H1 (cell line): ENCODE measurements around the gene GRK3. TPM values are rescaled to one million over a fixed set of nuclear protein-coding genes. Genes with fewer than 3 reads are reported as not detected.

Experiments
- CTCF ChIA-PET: fragments of 300-600 bp; sonication (Branson Sonifier 250); formaldehyde crosslinking; loops from one replicate; lab custom pipeline; 2021; ENCODE audit not compliant: partially characterized antibody; lab: Charles Lee
- POLR2A ChIA-PET: fragments of 300-600 bp; sonication (Branson Sonifier 250); formaldehyde crosslinking; loops from one replicate; lab custom pipeline; 2021; ENCODE audit warnings: inconsistent platforms; ENCODE audit not compliant: partially characterized antibody; lab: Charles Lee
- DNase-seq, 2 experiments: peaks; one replicate each; pipeline versions ENCODE4 v3.0.0 to v3.0.0-alpha.2; 2010 to 2022; ENCODE audit warnings: low spot score in 2 of 2, low read depth in 1 of 2, mixed read lengths in 1 of 2
- FAIRE-seq: peaks from 2 replicates; lab custom pipeline; 2011; peaks lifted over from hg19 to GRCh38; lab: Jason Lieb, UNC
- H2AFZ ChIP-seq: 2 replicates; pipeline ENCODE4 v1.8.1; 2012; ENCODE audit warnings: low read length, inconsistent platforms
- H2AK5ac ChIP-seq: 2 replicates; pipeline ENCODE4 v1.6.1; 2013; ENCODE audit warnings: low read depth, low read length
- H2BK120ac ChIP-seq: replicated peaks from 2 replicates; pipeline ENCODE3; 2013; ENCODE audit warnings: low read depth, low read length, inconsistent platforms
- H2BK12ac ChIP-seq: 2 replicates; pipeline ENCODE4 v1.6.1; 2013; ENCODE audit warnings: low read depth, low read length
- H2BK15ac ChIP-seq: 2 replicates; pipeline ENCODE4 v1.6.1; 2013; ENCODE audit warnings: low read length
- H2BK20ac ChIP-seq: 2 replicates; pipeline ENCODE4 v1.6.1; 2013; ENCODE audit warnings: low read length
- H2BK5ac ChIP-seq: 2 replicates; pipeline ENCODE4 v1.6.1; 2013; ENCODE audit warnings: low read depth, low read length
- H3K14ac ChIP-seq: 2 replicates; pipeline ENCODE4 v1.6.1; 2013; ENCODE audit warnings: inconsistent platforms; ENCODE audit not compliant: insufficient read length
- H3K18ac ChIP-seq: 2 replicates; pipeline ENCODE4 v1.6.1; 2013; ENCODE audit warnings: low read length; ENCODE audit errors: extremely low read depth
- H3K23ac ChIP-seq: 2 replicates; pipeline ENCODE4 v1.6.1; 2013; ENCODE audit warnings: inconsistent platforms; ENCODE audit not compliant: insufficient read length
- H3K23me2 ChIP-seq: 2 replicates; pipeline ENCODE4 v1.6.1; 2013; ENCODE audit warnings: low read depth, low read length
- H3K27ac ChIP-seq: 2 replicates; pipeline ENCODE4 v1.6.1; 2011; ENCODE audit warnings: low read depth, low read length, inconsistent platforms
- H3K27me3 ChIP-seq, 4 experiments: replicated peaks in 1 of 4; 1 replicate in 1 of 4; 2 replicates in 3 of 4; pipeline versions ENCODE4 v1.6.1 to v1.8.1; 2011 to 2013; ENCODE audit warnings: low read length in 3 of 4, mild to moderate bottlenecking in 3 of 4, inconsistent platforms in 2 of 4, mixed read lengths in 2 of 4, moderate library complexity in 1 of 4; ENCODE audit not compliant: control insufficient read depth in 3 of 4, insufficient read depth in 3 of 4; ENCODE audit errors: extremely low read depth in 1 of 4
- H3K36me3 ChIP-seq, 4 experiments: 2 replicates each; pipeline versions ENCODE4 v1.6.1 to v1.8.1; 2011 to 2013; ENCODE audit warnings: mild to moderate bottlenecking in 4 of 4, low read length in 3 of 4, moderate library complexity in 2 of 4, control low read depth in 1 of 4, inconsistent platforms in 1 of 4; ENCODE audit not compliant: insufficient read depth in 4 of 4, control insufficient read depth in 2 of 4
- H3K4ac ChIP-seq: replicated peaks from 2 replicates; pipeline ENCODE3; 2013; ENCODE audit warnings: low read length, low read depth, mixed read lengths, inconsistent platforms; ENCODE audit not compliant: insufficient read length
- H3K4me1 ChIP-seq, 4 experiments: replicated peaks in 1 of 4; 1 replicate in 1 of 4; 2 replicates in 3 of 4; pipeline versions ENCODE4 v1.6.1 to v1.8.1; 2011 to 2013; ENCODE audit warnings: low read length in 3 of 4, inconsistent platforms in 2 of 4, mixed read lengths in 1 of 4; ENCODE audit not compliant: insufficient read depth in 4 of 4, control insufficient read depth in 3 of 4
- H3K4me2 ChIP-seq, 2 experiments: 2 replicates each; pipeline versions ENCODE4 v1.6.1 to v1.8.1; 2011 to 2013; ENCODE audit warnings: low read depth in 2 of 2, low read length in 2 of 2, control low read depth in 1 of 2, inconsistent platforms in 1 of 2, mild to moderate bottlenecking in 1 of 2; ENCODE audit not compliant: insufficient read depth in 1 of 2
- H3K4me3 ChIP-seq, 4 experiments: fragments of 200-600, 300-600 bp in 1 of 4; sonication (generic), shearing (Covaris generic), sonication (Bioruptor Twin) in 1 of 4; 2 replicates each; pipeline versions ENCODE4 v1.5.1 to v1.8.1; 2011 to 2016; ENCODE audit warnings: low read length in 4 of 4, low read depth in 3 of 4, control low read depth in 2 of 4, inconsistent platforms in 2 of 4, mild to moderate bottlenecking in 2 of 4, mixed read lengths in 1 of 4, moderate library complexity in 1 of 4; ENCODE audit not compliant: insufficient read depth in 2 of 4; ENCODE audit errors: extremely low read depth in 1 of 4
- H3K56ac ChIP-seq: replicated peaks from 2 replicates; pipeline ENCODE3; 2013; ENCODE audit warnings: low read depth, mild to moderate bottlenecking, mixed read lengths, low read length, inconsistent platforms; ENCODE audit not compliant: insufficient read length
- H3K79me1 ChIP-seq: 2 replicates; pipeline ENCODE4 v1.6.1; 2013; ENCODE audit warnings: low read depth, low read length, control low read depth
- H3K79me2 ChIP-seq, 2 experiments: 2 replicates each; pipeline versions ENCODE4 v1.6.1 to v1.8.1; 2012 to 2013; ENCODE audit warnings: low read length in 2 of 2, mild to moderate bottlenecking in 2 of 2, inconsistent platforms in 1 of 2; ENCODE audit not compliant: insufficient read depth in 2 of 2, control insufficient read depth in 1 of 2
- H3K9ac ChIP-seq, 4 experiments: replicated peaks in 1 of 4; 1 replicate in 1 of 4; 2 replicates in 3 of 4; pipeline versions ENCODE4 v1.6.1 to v1.8.1; 2011 to 2013; ENCODE audit warnings: low read depth in 3 of 4, low read length in 3 of 4, control low read depth in 2 of 4, mild to moderate bottlenecking in 2 of 4, moderate library complexity in 2 of 4, inconsistent platforms in 1 of 4; ENCODE audit errors: extremely low read depth in 1 of 4
- H3K9me3 ChIP-seq, 2 experiments: 2 replicates each; pipeline versions ENCODE4 v1.6.1 to v1.8.1; 2012 to 2013; ENCODE audit warnings: mild to moderate bottlenecking in 2 of 2, moderate library complexity in 2 of 2, control low read depth in 1 of 2, inconsistent platforms in 1 of 2, low read depth in 1 of 2, low read length in 1 of 2, mixed read lengths in 1 of 2; ENCODE audit not compliant: insufficient read depth in 2 of 2
- H4K20me1 ChIP-seq, 2 experiments: replicated peaks in 1 of 2; 2 replicates each; pipeline versions ENCODE3 to v1.8.1; 2011 to 2013; ENCODE audit warnings: inconsistent platforms in 2 of 2, low read length in 2 of 2, mild to moderate bottlenecking in 1 of 2; ENCODE audit not compliant: insufficient read depth in 2 of 2, control insufficient read depth in 1 of 2
- H4K5ac ChIP-seq: 2 replicates; pipeline ENCODE4 v1.6.1; 2013; ENCODE audit warnings: low read length, low read depth, mixed read lengths, inconsistent platforms; ENCODE audit not compliant: insufficient read length
- H4K8ac ChIP-seq: 2 replicates; pipeline ENCODE4 v1.8.0; 2013; ENCODE audit warnings: mild to moderate bottlenecking, moderate library complexity, low read length, inconsistent platforms; ENCODE audit not compliant: insufficient read depth; ENCODE audit errors: extremely low read depth
- H4K91ac ChIP-seq: replicated peaks from 2 replicates; pipeline ENCODE3; 2013; ENCODE audit warnings: low read length, mixed read lengths, inconsistent platforms; ENCODE audit not compliant: insufficient read length
- BCL11A ChIP-seq, 2 experiments: IDR thresholded peaks; one replicate each; pipeline ENCODE4 v1.6.1; 2011; ENCODE audit warnings: low read depth in 2 of 2, low read length in 2 of 2, mild to moderate bottlenecking in 2 of 2
- BRCA1 ChIP-seq: IDR thresholded peaks from 2 replicates; pipeline ENCODE4 v1.6.1; 2012; ENCODE audit warnings: low read depth, low read length, improper control_type of control experiment
- CBX5 ChIP-seq: fragments of 300-800, 300-1000 bp; sonication (generic); IDR thresholded peaks from 2 replicates; pipeline ENCODE4 v1.7.1; 2016; ENCODE audit warnings: antibody characterized with exemption, low read length, low read depth
- CHD1 ChIP-seq: IDR thresholded peaks from 2 replicates; pipeline ENCODE4 v1.6.1; 2012; ENCODE audit warnings: low read depth, low read length, improper control_type of control experiment
- EP300 ChIP-seq, 2 experiments: IDR thresholded peaks; 1 replicate in 1 of 2; 2 replicates in 1 of 2; pipeline ENCODE4 v1.6.1; 2011 to 2012; ENCODE audit warnings: low read depth in 2 of 2, low read length in 2 of 2, mild to moderate bottlenecking in 2 of 2, borderline replicate concordance in 1 of 2, inconsistent platforms in 1 of 2, moderate library complexity in 1 of 2
- KDM1A ChIP-seq: fragments of 200-600, 300-600 bp; sonication (generic); IDR thresholded peaks from 2 replicates; pipeline ENCODE4 v1.7.1; 2016; ENCODE audit warnings: mild to moderate bottlenecking, low read length, borderline replicate concordance
- KDM5A ChIP-seq: fragments of 200-600 bp; IDR thresholded peaks from 2 replicates; pipeline ENCODE4 v1.7.1; 2012; ENCODE audit warnings: mild to moderate bottlenecking, low read length, inconsistent platforms, mixed read lengths
- RXRA ChIP-seq: IDR thresholded peaks from 2 replicates; pipeline ENCODE4 v1.6.1; 2011; ENCODE audit warnings: low read depth, mild to moderate bottlenecking, low read length, moderate library complexity; ENCODE audit not compliant: insufficient read depth
- SP2 ChIP-seq: IDR thresholded peaks from 2 replicates; pipeline ENCODE4 v1.6.1; 2012; ENCODE audit warnings: mild to moderate bottlenecking, low read length, inconsistent platforms
- SP4 ChIP-seq: IDR thresholded peaks from 2 replicates; pipeline ENCODE4 v1.6.1; 2012; ENCODE audit warnings: low read length, inconsistent platforms
- SUZ12 ChIP-seq: fragments of 200-600 bp; sonication (generic); IDR thresholded peaks from 2 replicates; pipeline ENCODE4 v1.6.1; 2012; ENCODE audit warnings: mild to moderate bottlenecking, inconsistent platforms, low read length, moderate library complexity, mixed read lengths
- WGBS, 2 experiments: shearing (Covaris generic) in 1 of 2; methylation state at CpG; one replicate each; pipeline versions ENCODE4 v1.1.6 to v1.1.7; 2013 to 2015; ENCODE audit warnings: low lambda C conversion rate in 2 of 2, mixed read lengths in 2 of 2, inconsistent platforms in 1 of 2, low coverage in 1 of 2, missing lambda C conversion rate in 1 of 2; ENCODE audit not compliant: insufficient replicate concordance in 2 of 2, insufficient coverage in 1 of 2, insufficient read length in 1 of 2; ENCODE audit errors: extremely low coverage in 1 of 2, missing lambda C conversion rate in 1 of 2; 5-methylcytosine and 5-hydroxymethylcytosine counted together
- polyA plus RNA-seq, 7 experiments: library from polyadenylated mRNA; depleted of rRNA in 3 of 7; stranded (reverse) in 5 of 7; unstranded in 2 of 7; fragments of >200 nt in 5 of 7; fragments of 200-250 nt in 2 of 7; gene quantifications; 1 replicate in 5 of 7; 2 replicates in 1 of 7; 4 replicates in 1 of 7; pipeline versions ENCODE4 v1.2.1 to v1.2.3, GENCODE V29; 2011 to 2013; ENCODE audit warnings: missing spikeins in 2 of 7, mixed read lengths in 2 of 7
- total RNA-seq: library from RNA; stranded (reverse); fragmentation: NEBNext Ultra II Directional; extraction: Animal tissue kit (Norgen Biotek cat#: 25700); gene quantifications from 2 replicates; pipeline ENCODE4 v1.2.1, GENCODE V29; 2021
- TF ChIP-seq, protein P1 (sequence below): IDR thresholded peaks from 2 replicates; pipeline ENCODE4 v1.6.1; 2011; ENCODE audit warnings: low read length, improper control_type of control experiment
- TF ChIP-seq, protein P2 (sequence below): IDR thresholded peaks from 2 replicates; pipeline ENCODE4 v1.6.1; 2011; ENCODE audit warnings: low read depth, mild to moderate bottlenecking, low read length; ENCODE audit not compliant: insufficient read depth

GRK3 gene
- total and polyA plus RNA-seq, 2 of the 8 experiments (the other 6 are each of a cell fraction or from before 2014, with no cell fraction given), result 7.5 to 35.3 TPM

DNA sequence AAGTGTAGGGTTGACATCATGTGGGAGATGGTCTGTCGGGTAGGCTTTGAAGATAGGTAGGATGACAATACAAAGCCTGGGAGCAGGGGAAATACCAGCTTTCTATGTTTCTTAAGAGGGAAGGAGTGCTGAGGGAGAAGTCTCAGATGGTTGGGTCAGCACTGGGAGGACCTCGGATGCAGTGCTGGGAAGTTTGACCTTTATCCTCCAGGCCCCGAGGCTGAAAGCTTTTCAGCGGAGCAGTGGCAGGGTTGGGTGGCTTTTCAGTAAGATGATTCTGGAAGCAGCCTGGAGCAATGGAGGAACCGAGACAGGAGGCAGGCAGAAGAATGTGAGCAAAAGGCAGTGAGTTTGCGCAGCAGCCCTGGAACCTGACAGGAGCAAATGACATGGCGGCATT, 134.0 kb downstream of the GRK3 start:
- Histone ChIP-seq H2BK5ac (no peak overlapping the region), H3K18ac (no peak overlapping the region), H3K36me3 (peaks cover 0 to 2% (median 0%) of the 10 kb centered on the region in 4 experiments; a peak in 2 of 8 replicates), H3K23me2 (no peaks in the 10 kb centered on the region; the same call in 1 of the 2 replicates), H2AFZ (no peak overlapping the region), H3K56ac (no peak overlapping the region), H2BK20ac (no peak overlapping the region), H3K9ac (no peak overlapping the region), H3K4ac (no peak overlapping the region), H2BK15ac (no peak overlapping the region), H3K4me1 (no peaks in the 10 kb centered on the region; a peak in 1 of 7 replicates), H3K4me3 (no peak overlapping the region), H4K91ac (no peak overlapping the region), H3K23ac (no peak overlapping the region), H2AK5ac (no peak overlapping the region), H3K79me2 (no peaks in the 10 kb centered on the region), H4K5ac (no peak overlapping the region), H4K20me1 (peaks cover 0 to 1% of the 10 kb centered on the region in 2 experiments), H3K14ac (no peak overlapping the region), H4K8ac (peak overlapping the region; percentile 45; the same call in 1 of the 2 replicates), H2BK12ac (no peak overlapping the region), H3K27ac (no peak overlapping the region), H3K27me3 (no peaks in the 10 kb centered on the region), H3K4me2 (no peak overlapping the region), H3K9me3 (no peaks in the 10 kb centered on the region), H3K79me1 (no peaks in the 10 kb centered on the region), H2BK120ac (no peak overlapping the region)
- CTCF ChIA-PET, result interaction anchor here (0.6 to 2.1 kb wide), 5 partner anchors 10 to 461 kb away, joined by 3 to 7 read pairs (median 3); no protein-coding TSS in a partner anchor
- no peak for DNase-seq
- no peak for FAIRE-seq
- TF ChIP-seq, protein P1, sequence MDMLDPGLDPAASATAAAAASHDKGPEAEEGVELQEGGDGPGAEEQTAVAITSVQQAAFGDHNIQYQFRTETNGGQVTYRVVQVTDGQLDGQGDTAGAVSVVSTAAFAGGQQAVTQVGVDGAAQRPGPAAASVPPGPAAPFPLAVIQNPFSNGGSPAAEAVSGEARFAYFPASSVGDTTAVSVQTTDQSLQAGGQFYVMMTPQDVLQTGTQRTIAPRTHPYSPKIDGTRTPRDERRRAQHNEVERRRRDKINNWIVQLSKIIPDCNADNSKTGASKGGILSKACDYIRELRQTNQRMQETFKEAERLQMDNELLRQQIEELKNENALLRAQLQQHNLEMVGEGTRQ, result no peak
- TF ChIP-seq RXRA (no peak), EP300 (IDR thresholded peaks at IDR 0.05; ENCODE audit: borderline replicate concordance in 1 of 2, low read depth in 2 of 2, low read length in 2 of 2) (no peak), CHD1 (no peak), KDM5A (no peak), CBX5 (no peak), BRCA1 (no peak), SP4 (no peak), SP2 (no peak), KDM1A (no peak), BCL11A (IDR thresholded peaks at IDR 0.05; ENCODE audit: low read depth in 2 of 2, low read length in 2 of 2) (no peak), SUZ12 (no peak)
- TF ChIP-seq, protein P2, sequence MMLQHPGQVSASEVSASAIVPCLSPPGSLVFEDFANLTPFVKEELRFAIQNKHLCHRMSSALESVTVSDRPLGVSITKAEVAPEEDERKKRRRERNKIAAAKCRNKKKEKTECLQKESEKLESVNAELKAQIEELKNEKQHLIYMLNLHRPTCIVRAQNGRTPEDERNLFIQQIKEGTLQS, result no peak
- POLR2A ChIA-PET, result no interaction called here
- 87% methylated on average over 7 of the region's 7 CpGs; no CpG with 5 or more reads in 1 of the 2 experiments for WGBS, 2 experiments
